GM12875 (cell line): ENCODE results near the gene C1QTNF8.
A peak's percentile ranks its signal among the peaks of the same experiment; 100 is the strongest.

Experiments used
- H3K4me3 ChIP-seq: one replicate; pipeline ENCODE4 v1.5.1; 2011; ENCODE audit warnings: low read depth, low read length, control low read depth
- TF ChIP-seq, protein P1 (sequence below): IDR thresholded peaks from 2 replicates; pipeline ENCODE4 v1.5.1; 2011; ENCODE audit warnings: low read depth, mild to moderate bottlenecking, control low read depth, inconsistent platforms, low read length, moderate library complexity, borderline replicate concordance; ENCODE audit not compliant: insufficient read depth

The C1QTNF8 gene

DNA sequence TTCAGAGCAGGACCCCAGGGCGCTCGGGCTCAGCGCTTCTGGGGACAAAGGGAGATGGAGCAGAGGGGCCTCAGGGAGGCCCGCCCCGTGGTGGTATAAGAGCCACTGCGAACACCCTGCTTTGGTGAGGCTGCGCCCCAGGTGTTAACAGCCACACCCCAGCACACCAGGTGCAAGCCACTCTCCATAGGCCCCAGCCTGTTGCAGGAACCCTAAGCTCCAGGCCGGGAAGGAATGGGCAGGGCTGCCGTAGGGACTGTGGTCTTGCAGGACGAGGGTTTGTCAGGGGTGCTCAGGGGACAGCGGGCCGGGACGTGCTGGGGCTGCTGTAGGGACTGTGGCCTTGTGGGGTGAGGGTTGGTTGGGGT, 40.5 kb downstream of the C1QTNF8 start:
- H3K4me3 ChIP-seq = no peak overlapping the region
- TF ChIP-seq, protein P1, sequence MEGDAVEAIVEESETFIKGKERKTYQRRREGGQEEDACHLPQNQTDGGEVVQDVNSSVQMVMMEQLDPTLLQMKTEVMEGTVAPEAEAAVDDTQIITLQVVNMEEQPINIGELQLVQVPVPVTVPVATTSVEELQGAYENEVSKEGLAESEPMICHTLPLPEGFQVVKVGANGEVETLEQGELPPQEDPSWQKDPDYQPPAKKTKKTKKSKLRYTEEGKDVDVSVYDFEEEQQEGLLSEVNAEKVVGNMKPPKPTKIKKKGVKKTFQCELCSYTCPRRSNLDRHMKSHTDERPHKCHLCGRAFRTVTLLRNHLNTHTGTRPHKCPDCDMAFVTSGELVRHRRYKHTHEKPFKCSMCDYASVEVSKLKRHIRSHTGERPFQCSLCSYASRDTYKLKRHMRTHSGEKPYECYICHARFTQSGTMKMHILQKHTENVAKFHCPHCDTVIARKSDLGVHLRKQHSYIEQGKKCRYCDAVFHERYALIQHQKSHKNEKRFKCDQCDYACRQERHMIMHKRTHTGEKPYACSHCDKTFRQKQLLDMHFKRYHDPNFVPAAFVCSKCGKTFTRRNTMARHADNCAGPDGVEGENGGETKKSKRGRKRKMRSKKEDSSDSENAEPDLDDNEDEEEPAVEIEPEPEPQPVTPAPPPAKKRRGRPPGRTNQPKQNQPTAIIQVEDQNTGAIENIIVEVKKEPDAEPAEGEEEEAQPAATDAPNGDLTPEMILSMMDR = no peak

DNA sequence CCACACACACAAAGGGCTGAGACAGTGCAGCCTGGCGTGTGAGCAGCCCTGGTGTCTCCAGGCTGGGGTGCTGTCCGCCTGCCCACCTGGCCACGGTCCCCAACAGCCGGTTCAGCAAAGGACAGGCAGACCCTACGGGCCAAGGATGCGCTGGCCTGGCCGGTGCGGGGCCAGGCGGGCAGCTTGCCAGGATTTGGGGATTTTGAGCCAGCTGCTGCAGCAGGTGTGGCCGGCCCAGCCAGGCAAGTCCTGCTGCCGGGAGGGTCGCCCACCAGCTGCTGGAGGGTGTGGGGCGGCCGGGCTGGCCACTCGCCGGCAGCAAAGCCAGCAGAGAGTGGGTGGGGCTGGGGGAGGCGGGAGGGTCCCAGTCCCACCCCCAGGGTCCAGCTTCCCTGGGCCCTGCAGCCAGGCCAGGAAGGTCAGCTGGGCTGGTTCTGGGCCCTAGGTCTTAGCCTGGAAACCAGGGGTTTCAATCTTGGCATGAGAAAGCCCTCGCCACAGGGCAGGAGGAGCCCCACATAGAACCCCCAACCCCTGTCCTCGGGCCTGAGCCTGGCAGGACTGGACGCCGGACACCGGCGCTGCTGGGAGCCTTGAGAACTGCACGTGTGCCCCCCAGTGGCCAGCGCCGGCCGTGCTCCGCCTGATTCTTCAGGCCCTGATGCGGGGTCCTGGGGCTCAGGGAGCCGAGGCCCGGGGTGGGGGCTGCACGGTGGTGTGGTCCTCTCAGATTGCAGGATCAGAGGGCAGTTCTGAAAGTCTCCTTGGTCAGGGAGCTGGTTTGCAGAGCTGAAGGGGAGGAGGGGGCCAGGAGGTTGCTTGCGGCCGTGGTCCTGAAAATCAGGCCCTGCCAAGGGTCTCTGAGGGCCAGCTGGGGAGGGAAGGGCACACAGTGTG, 41.1 kb downstream of the C1QTNF8 start:
- TF ChIP-seq, protein P1 = peak; percentile 76
- no peak overlapping the region for H3K4me3 ChIP-seq

- no peak overlapping the region for H3K4me3 ChIP-seq
- TF ChIP-seq, protein P1 = no peak
Observed at GRCh38 chr16:1053700-1054368, 42.2 kb downstream of the C1QTNF8 start.

- no peak overlapping the region for H3K4me3 ChIP-seq
- TF ChIP-seq, protein P1 = no peak
Observed at GRCh38 chr16:1053121-1053521, 42.9 kb downstream of the C1QTNF8 start.

DNA sequence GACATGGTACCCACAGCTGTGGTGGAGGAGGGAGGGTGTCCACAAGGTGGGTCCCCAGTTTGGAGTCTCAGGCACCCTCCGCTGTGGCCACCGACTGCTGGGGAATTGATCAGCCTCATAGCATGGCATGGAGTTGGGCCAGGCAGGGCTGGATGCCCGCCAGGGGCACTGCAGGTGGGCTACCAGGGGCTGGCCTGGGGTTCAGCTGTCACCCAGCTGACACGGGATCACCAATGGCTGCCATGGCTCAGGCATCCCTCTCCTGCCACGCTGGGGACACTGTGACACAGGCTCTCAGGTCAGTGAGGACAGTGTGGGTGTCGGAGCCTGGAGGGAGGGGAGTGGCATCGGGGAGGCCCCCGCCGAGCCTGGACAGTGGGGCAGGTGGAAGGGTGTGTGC, 43.3 kb downstream of the C1QTNF8 start:
- TF ChIP-seq, protein P1 = no peak
- H3K4me3 ChIP-seq = no peak overlapping the region

DNA sequence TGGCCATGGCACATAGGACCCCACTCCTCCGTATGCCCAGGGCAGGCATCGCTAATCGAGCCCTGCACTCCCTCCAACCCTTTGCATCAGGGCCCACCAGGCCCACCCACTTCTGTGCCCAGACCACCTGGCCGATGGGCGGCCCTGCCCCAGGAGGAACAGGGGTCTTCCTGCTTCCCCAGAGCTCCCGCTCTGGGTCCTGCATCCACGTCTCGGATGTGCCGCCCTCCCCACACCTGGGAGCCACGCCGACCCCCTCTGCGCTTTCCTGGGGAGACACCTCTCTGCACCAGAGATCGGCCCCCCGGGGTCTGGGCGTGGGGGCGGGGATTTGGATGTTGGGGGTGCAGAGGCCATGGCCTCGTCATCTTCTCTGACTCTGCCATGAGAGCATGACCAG, 44.6 kb downstream of the C1QTNF8 start:
- TF ChIP-seq, protein P1 = no peak
- no peak overlapping the region for H3K4me3 ChIP-seq
